Measurements from ENCODE around the gene PLD6.
"Not testable (repeated sequence)": the region's sequence is repeated elsewhere in the genome, so short reads cannot be mapped to it uniquely, and the experiment has no call there.

DNA sequence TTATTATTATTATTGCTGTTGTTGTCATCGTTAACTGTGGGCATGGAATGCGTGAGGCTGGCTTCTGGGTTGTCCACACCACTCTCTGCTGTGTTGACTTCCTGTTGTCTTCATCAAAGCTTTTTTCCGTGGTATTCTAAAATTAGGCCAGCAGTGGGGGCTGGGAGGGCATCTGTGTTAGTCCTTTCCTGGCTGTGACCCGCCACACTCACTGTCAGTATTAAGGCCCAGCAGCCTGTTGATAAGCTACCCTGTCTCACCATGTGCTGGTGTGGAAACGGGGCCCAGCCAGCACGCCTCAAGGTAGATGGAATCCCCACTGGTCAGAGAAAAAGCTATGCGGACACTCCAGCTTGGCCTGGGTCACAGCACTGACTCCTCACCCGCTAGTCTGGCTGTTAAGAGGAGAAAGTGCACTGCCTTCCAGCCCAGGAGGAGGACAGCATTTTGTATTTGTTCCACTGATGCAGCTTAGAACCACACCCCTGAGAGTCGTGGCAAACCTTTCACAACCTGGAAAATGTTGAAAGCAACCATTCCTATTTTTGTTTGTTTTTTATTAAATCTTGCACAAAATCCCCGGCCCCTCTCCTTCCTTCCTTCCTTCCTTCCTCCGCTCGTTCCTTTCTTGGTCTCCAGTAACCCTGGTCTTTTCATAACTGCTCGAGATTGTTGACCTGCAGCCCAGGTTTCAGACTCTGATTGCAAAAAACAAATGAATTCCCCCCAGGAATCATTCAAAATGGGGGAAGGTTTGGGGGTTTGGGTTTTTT, 21.0 kb downstream of the PLD6 start:
- TF ChIP-seq, protein P1, sequence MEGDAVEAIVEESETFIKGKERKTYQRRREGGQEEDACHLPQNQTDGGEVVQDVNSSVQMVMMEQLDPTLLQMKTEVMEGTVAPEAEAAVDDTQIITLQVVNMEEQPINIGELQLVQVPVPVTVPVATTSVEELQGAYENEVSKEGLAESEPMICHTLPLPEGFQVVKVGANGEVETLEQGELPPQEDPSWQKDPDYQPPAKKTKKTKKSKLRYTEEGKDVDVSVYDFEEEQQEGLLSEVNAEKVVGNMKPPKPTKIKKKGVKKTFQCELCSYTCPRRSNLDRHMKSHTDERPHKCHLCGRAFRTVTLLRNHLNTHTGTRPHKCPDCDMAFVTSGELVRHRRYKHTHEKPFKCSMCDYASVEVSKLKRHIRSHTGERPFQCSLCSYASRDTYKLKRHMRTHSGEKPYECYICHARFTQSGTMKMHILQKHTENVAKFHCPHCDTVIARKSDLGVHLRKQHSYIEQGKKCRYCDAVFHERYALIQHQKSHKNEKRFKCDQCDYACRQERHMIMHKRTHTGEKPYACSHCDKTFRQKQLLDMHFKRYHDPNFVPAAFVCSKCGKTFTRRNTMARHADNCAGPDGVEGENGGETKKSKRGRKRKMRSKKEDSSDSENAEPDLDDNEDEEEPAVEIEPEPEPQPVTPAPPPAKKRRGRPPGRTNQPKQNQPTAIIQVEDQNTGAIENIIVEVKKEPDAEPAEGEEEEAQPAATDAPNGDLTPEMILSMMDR (conservative IDR thresholded peaks at IDR 0.05 in 1 of 2, IDR thresholded peaks at IDR 0.05 in 1 of 2; ENCODE audit: low read depth in 1 of 2, low read length in 2 of 2): not testable (repeated sequence)
- not testable (repeated sequence) for TF ChIP-seq EZH2 (IDR thresholded peaks at IDR 0.05; ENCODE audit: low read length, missing control alignments)

Data from fibroblast of lung (primary cell).